Osteocyte (in vitro differentiated cells): ENCODE data around the gene TACC3. TPM values are rescaled to one million over a fixed set of nuclear protein-coding genes. Genes with fewer than 3 reads are reported as not detected.

ENCODE experiments used
- DNase-seq: peaks from one replicate; pipeline ENCODE4 v3.0.0; 2021; ENCODE audit warnings: mixed read lengths; ENCODE audit not compliant: unreplicated experiment; ENCODE audit errors: extremely low spot score
- H3K27ac Mint-ChIP-seq: one replicate; pipeline ENCODE4 v1.8.0; 2021; ENCODE audit warnings: mild to moderate bottlenecking, mixed read lengths; ENCODE audit not compliant: unreplicated experiment
- H3K27me3 Mint-ChIP-seq: one replicate; pipeline ENCODE4 v1.8.0; 2021; ENCODE audit warnings: mixed read lengths; ENCODE audit not compliant: unreplicated experiment
- H3K36me3 Mint-ChIP-seq: one replicate; pipeline ENCODE4 v1.8.0; 2021; ENCODE audit warnings: mixed read lengths; ENCODE audit not compliant: unreplicated experiment
- H3K4me1 Mint-ChIP-seq: one replicate; pipeline ENCODE4 v1.8.0; 2021; ENCODE audit warnings: mixed read lengths; ENCODE audit not compliant: unreplicated experiment
- H3K4me3 Mint-ChIP-seq: one replicate; pipeline ENCODE4 v1.8.0; 2021; ENCODE audit warnings: mild to moderate bottlenecking, moderate library complexity, mixed read lengths; ENCODE audit not compliant: unreplicated experiment
- H3K9me3 Mint-ChIP-seq: one replicate; pipeline ENCODE4 v1.8.0; 2021; ENCODE audit warnings: mixed read lengths; ENCODE audit not compliant: unreplicated experiment
- CTCF ChIP-seq: fragments of 200-600 bp; sonication (generic); IDR thresholded peaks from 2 replicates; pipeline ENCODE4 v1.5.0; 2021; ENCODE audit warnings: antibody characterized with exemption, mild to moderate bottlenecking, moderate library complexity
- total RNA-seq: library from RNA; stranded (reverse); gene quantifications from 2 replicates; pipeline ENCODE4 v1.2.1, GENCODE V29; 2021

The TACC3 gene
- total RNA-seq, 1 donor from 2014 or later = 23.6 TPM

GRCh38 chr4:1757836-1758235 lies 36.5 kb downstream of the TACC3 start:
- no peaks in the 10 kb centered on the region for H3K9me3 Mint-ChIP-seq
- no peak overlapping the region for H3K4me3 Mint-ChIP-seq
- no peak for TF ChIP-seq CTCF
- no peaks in the 10 kb centered on the region for H3K36me3 Mint-ChIP-seq
- no peak overlapping the region for H3K27ac Mint-ChIP-seq
- no peak for DNase-seq
- H3K27me3 Mint-ChIP-seq = no peaks in the 10 kb centered on the region
- peaks cover 3% of the 10 kb centered on the region for H3K4me1 Mint-ChIP-seq

DNA sequence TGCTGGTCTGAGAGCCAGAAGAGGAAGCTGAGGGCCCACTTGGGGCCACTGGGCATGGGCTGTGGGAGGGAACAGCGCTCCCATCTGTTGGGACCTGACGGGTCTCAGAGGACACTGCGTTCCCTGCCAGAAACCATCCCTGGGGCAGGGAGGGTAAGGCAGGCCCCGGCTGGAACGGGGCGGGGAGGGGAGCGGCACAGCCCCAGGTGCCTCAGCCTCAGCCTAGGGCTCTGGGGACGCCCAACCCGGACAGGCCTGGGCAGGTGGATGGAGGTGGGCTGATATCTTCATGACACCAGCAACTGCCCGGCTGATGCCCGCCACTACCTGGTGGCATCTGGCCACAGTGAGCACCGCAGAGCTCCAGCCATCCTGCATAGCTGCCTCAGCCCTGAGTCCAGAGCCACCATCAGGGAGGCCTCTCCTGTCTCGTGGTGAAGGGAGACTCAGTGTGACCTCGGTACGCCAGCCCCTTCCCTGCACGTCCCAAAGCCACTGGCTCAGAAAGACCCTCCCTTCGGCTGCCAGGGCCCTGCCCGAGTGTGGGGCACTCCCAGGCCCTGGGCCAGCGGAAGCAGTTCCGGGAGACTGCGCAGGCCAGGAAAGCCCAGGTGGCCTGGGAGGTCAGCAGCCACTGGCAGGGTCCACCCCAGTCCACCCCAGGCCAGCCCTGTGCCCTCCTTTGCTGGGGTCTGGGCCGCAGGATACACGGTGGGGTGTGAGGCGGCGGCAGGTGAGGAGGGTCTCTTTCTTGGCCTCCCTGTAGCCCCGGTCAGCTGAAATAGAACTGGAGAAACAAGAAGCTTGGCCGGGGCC lies 37.2 kb downstream of the TACC3 start:
- Mint-ChIP-seq H3K4me3 (no peak overlapping the region), H3K4me1 (peaks cover 3% of the 10 kb centered on the region), H3K27me3 (no peaks in the 10 kb centered on the region), H3K27ac (no peak overlapping the region), H3K36me3 (no peaks in the 10 kb centered on the region), H3K9me3 (no peaks in the 10 kb centered on the region)
- TF ChIP-seq CTCF = no peak
- no peak for DNase-seq

GRCh38 chr4:1759170-1759817 lies 38.0 kb downstream of the TACC3 start:
- Mint-ChIP-seq H3K36me3 (no peaks in the 10 kb centered on the region), H3K27ac (no peak overlapping the region)

DNA sequence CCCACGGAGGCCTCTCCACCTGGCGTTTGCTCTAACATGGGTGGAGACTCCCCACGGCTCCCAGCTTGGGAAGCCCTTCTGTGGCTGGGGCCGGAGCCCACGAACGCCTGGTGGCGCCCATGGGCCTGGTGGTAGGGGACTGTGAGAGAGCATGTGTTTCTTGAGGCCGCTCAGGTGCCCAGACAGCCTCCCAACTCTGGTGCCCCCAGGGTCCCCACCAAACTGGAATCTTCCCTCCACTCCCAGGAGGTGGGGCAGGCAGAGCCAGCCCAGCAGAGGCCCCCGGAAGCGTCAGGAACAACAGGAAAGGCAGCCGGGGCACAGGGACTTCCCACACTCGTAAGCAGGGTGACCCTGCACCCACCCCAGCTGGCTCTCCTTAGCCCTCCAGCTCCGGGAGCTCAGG lies 38.5 kb downstream of the TACC3 start:
- no peak overlapping the region for H3K4me3 Mint-ChIP-seq
- no peak overlapping the region for H3K27ac Mint-ChIP-seq
- H3K9me3 Mint-ChIP-seq = no peaks in the 10 kb centered on the region
- H3K4me1 Mint-ChIP-seq = no peaks in the 10 kb centered on the region
- H3K27me3 Mint-ChIP-seq = no peaks in the 10 kb centered on the region
- H3K36me3 Mint-ChIP-seq = no peaks in the 10 kb centered on the region
- no peak for TF ChIP-seq CTCF
- no peak for DNase-seq

More at GRCh38 chr4:1759170-1759817, 38.0 kb downstream of the TACC3 start:
- Mint-ChIP-seq H3K27me3 (no peaks in the 10 kb centered on the region), H3K9me3 (no peaks in the 10 kb centered on the region), H3K4me3 (no peak overlapping the region), H3K4me1 (peaks cover 1% of the 10 kb centered on the region)
- DNase-seq = no peak
- TF ChIP-seq CTCF = no peak

GRCh38 chr4:1760521-1761071 lies 39.3 kb downstream of the TACC3 start:
- H3K4me3 Mint-ChIP-seq = no peak overlapping the region
- H3K27me3 Mint-ChIP-seq = no peaks in the 10 kb centered on the region
- no peak overlapping the region for H3K27ac Mint-ChIP-seq
- DNase-seq = no peak
- H3K9me3 Mint-ChIP-seq = no peaks in the 10 kb centered on the region
- TF ChIP-seq CTCF = no peak
- no peaks in the 10 kb centered on the region for H3K4me1 Mint-ChIP-seq
- H3K36me3 Mint-ChIP-seq = no peaks in the 10 kb centered on the region
